HEK293 (cell line): Measurements from ENCODE around the gene PLXND1.

Experiments used
- CTCF ChIA-PET: fragments of 350-600 bp; formaldehyde crosslinking; extraction: SDS; loops from one replicate; lab custom pipeline; 2021; ENCODE audit warnings: antibody characterized with exemption; lab: Yijun Ruan, JAX
- POLR2A ChIA-PET: fragments of 300-600 bp; formaldehyde crosslinking; extraction: SDS; loops from one replicate; lab custom pipeline; 2020; ENCODE audit warnings: antibody characterized with exemption, inconsistent platforms; lab: Yijun Ruan, JAX
- H3K27ac ChIP-seq: fragments of 200-500 bp; sonication (Bioruptor generic); 2 replicates; pipeline ENCODE4 v1.5.1; 2014; ENCODE audit warnings: low read depth, low read length, control low read depth, inconsistent platforms; ENCODE audit errors: extremely low read depth
- H3K36me3 ChIP-seq, 2 experiments: fragments of 200-500 bp in 1 of 2; sonication (Bioruptor generic) in 1 of 2; 1 replicate in 1 of 2; 2 replicates in 1 of 2; pipeline ENCODE4 v1.5.1; 2014 to 2017; ENCODE audit warnings: inconsistent platforms in 2 of 2, low read length in 2 of 2; ENCODE audit not compliant: control insufficient read depth in 2 of 2, insufficient read depth in 1 of 2
- H3K4me1 ChIP-seq: fragments of 200-500 bp; sonication (Bioruptor generic); 2 replicates; pipeline ENCODE4 v1.5.1; 2014; ENCODE audit warnings: mild to moderate bottlenecking, low read length, inconsistent platforms; ENCODE audit not compliant: control insufficient read depth, insufficient read depth
- H3K4me3 ChIP-seq: 2 replicates; pipeline ENCODE4 v1.5.1; 2011; ENCODE audit warnings: low read depth, mild to moderate bottlenecking, control low read depth, low read length, moderate library complexity
- H3K9me3 ChIP-seq: fragments of 200-500 bp; sonication (Bioruptor generic); 2 replicates; pipeline ENCODE4 v1.5.1; 2014; ENCODE audit warnings: low read depth, low read length, inconsistent platforms; ENCODE audit not compliant: control insufficient read depth, insufficient read depth
- PBX3 ChIP-seq: sonication (generic); formaldehyde crosslinking; IDR thresholded peaks from 2 replicates; pipeline ENCODE4 v1.8.1; 2022; ENCODE audit warnings: mild to moderate bottlenecking, moderate library complexity, missing genetic modification reagents
- PRDM10 ChIP-seq: fragments of 450-650 bp; formaldehyde crosslinking; IDR thresholded peaks from 2 replicates; pipeline ENCODE4 v1.5.1; 2016; ENCODE audit warnings: missing biosample characterization, missing genetic modification characterization
- ZBTB48 ChIP-seq: fragments of 450-650 bp; formaldehyde crosslinking; IDR thresholded peaks from 2 replicates; pipeline ENCODE4 v1.5.1; 2016; ENCODE audit warnings: missing biosample characterization, missing genetic modification characterization
- ZNF10 ChIP-seq: fragments of 450-650 bp; formaldehyde crosslinking; IDR thresholded peaks from 2 replicates; pipeline ENCODE4 v1.5.1; 2017; ENCODE audit warnings: missing biosample characterization, missing genetic modification characterization
- ZNF121 ChIP-seq: fragments of 450-650 bp; formaldehyde crosslinking; IDR thresholded peaks from 2 replicates; pipeline ENCODE4 v1.5.1; 2016; ENCODE audit warnings: missing biosample characterization, missing genetic modification characterization
- ZNF138 ChIP-seq: fragments of 450-650 bp; formaldehyde crosslinking; IDR thresholded peaks from 2 replicates; pipeline ENCODE4 v1.5.1; 2016; ENCODE audit warnings: missing biosample characterization, missing genetic modification characterization, borderline replicate concordance
- ZNF140 ChIP-seq: fragments of 450-650 bp; formaldehyde crosslinking; IDR thresholded peaks from 2 replicates; pipeline ENCODE4 v1.5.1; 2016; ENCODE audit warnings: missing biosample characterization, missing genetic modification characterization
- ZNF248 ChIP-seq: fragments of 450-650 bp; formaldehyde crosslinking; IDR thresholded peaks from 2 replicates; pipeline ENCODE4 v1.5.1; 2017; ENCODE audit warnings: missing biosample characterization, missing genetic modification characterization
- ZNF266 ChIP-seq: fragments of 450-650 bp; formaldehyde crosslinking; IDR thresholded peaks from 2 replicates; pipeline ENCODE4 v1.5.1; 2016; ENCODE audit warnings: missing biosample characterization, missing genetic modification characterization, low read depth
- ZNF501 ChIP-seq: fragments of 450-650 bp; formaldehyde crosslinking; IDR thresholded peaks from 2 replicates; pipeline ENCODE4 v1.5.1; 2016; ENCODE audit warnings: missing biosample characterization, missing genetic modification characterization
- ZNF518A ChIP-seq: fragments of 450-650 bp; formaldehyde crosslinking; conservative IDR thresholded peaks from 2 replicates; pipeline ENCODE4 v1.5.1; 2016; ENCODE audit warnings: low read depth, missing biosample characterization, missing genetic modification characterization
- ZNF544 ChIP-seq: fragments of 450-650 bp; formaldehyde crosslinking; IDR thresholded peaks from 2 replicates; pipeline ENCODE4 v1.5.0; 2017; ENCODE audit warnings: missing biosample characterization, missing genetic modification characterization
- ZNF580 ChIP-seq: fragments of 450-650 bp; formaldehyde crosslinking; IDR thresholded peaks from 2 replicates; pipeline ENCODE4 v1.5.1; 2016; ENCODE audit warnings: missing biosample characterization, missing genetic modification characterization
- ZNF623 ChIP-seq: fragments of 450-650 bp; formaldehyde crosslinking; IDR thresholded peaks from 2 replicates; pipeline ENCODE4 v1.5.1; 2016; ENCODE audit warnings: missing biosample characterization, missing genetic modification characterization
- ZNF768 ChIP-seq: fragments of 450-650 bp; formaldehyde crosslinking; IDR thresholded peaks from 2 replicates; pipeline ENCODE4 v1.5.1; 2018; ENCODE audit warnings: missing biosample characterization, mild to moderate bottlenecking, missing genetic modification characterization
- ZNF785 ChIP-seq: fragments of 450-650 bp; formaldehyde crosslinking; IDR thresholded peaks from 2 replicates; pipeline ENCODE4 v1.5.1; 2016; ENCODE audit warnings: missing biosample characterization, missing genetic modification characterization
- ZSCAN23 ChIP-seq: fragments of 450-650 bp; formaldehyde crosslinking; IDR thresholded peaks from 2 replicates; pipeline ENCODE4 v1.5.1; 2016; ENCODE audit warnings: missing biosample characterization, missing genetic modification characterization

PLXND1 gene

GRCh38 chr3:129572603-129573002 lies 33.9 kb downstream of the PLXND1 start:
- peaks cover 0 to 14% of the 10 kb centered on the region in 2 experiments; a peak in 1 of 3 replicates for H3K36me3 ChIP-seq
- POLR2A ChIA-PET: no interaction called here

More at GRCh38 chr3:129572603-129573002, 33.9 kb downstream of the PLXND1 start:
- Histone ChIP-seq H3K4me3 (no peak overlapping the region), H3K4me1 (no peaks in the 10 kb centered on the region), H3K27ac (no peak overlapping the region), H3K9me3 (no peaks in the 10 kb centered on the region)
- TF ChIP-seq ZNF10 (tag by site-specific recombination) (no peak), ZNF266 (tag by site-specific recombination) (no peak), ZNF518A (tag by site-specific recombination) (no peak), PRDM10 (tag by site-specific recombination) (no peak), ZNF768 (tag by site-specific recombination) (no peak), PBX3 (CRISPR knock-in tag) (no peak), ZNF623 (tag by site-specific recombination) (no peak), ZNF580 (no peak), ZNF785 (no peak), ZSCAN23 (tag by site-specific recombination) (no peak), ZNF501 (tag by site-specific recombination) (no peak), ZNF544 (tag by site-specific recombination) (no peak), ZNF248 (tag by site-specific recombination) (no peak), ZNF140 (tag by site-specific recombination) (no peak), ZBTB48 (tag by site-specific recombination) (no peak), ZNF138 (tag by site-specific recombination) (no peak), ZNF121 (tag by site-specific recombination) (no peak)
- CTCF ChIA-PET: interaction anchor here (0.6 kb wide), 1 partner anchor 82 kb away, joined by 3 read pairs; no protein-coding TSS in a partner anchor
